Measurements from ENCODE around the gene EVI5L. TPM values are rescaled to one million over a fixed set of nuclear protein-coding genes. Genes with fewer than 3 reads are reported as not detected.

EVI5L gene
- total and polyA plus RNA-seq, 2 donors (not counting 3 experiments of a cell fraction or from before 2014, with no cell fraction given) = 11.9 to 13.5 TPM

GRCh38 chr19:7860714-7861618 is 30.9 kb downstream of the EVI5L start:
- BruUV-seq (replicated peaks) = no TSS peak
- H3K79me2 ChIP-seq (ENCODE audit: control insufficient read depth, insufficient read depth, low read length) = no peaks in the 10 kb centered on the region
- H4K20me1 ChIP-seq (replicated peaks; ENCODE audit: control insufficient read depth, extremely low read depth, insufficient read depth, low read length) = no peaks in the 10 kb centered on the region

More at GRCh38 chr19:7860714-7861618, 30.9 kb downstream of the EVI5L start:
- no peaks in the 10 kb centered on the region for H3K4me1 ChIP-seq (ENCODE audit: control insufficient read depth, extremely low read depth, insufficient read depth, low read length)
- FAIRE-seq (no peak), DNase-seq (ENCODE audit: low read depth, low spot score) (no peak)
- no peak for TF ChIP-seq POLR2A (IDR thresholded peaks at IDR 0.05; ENCODE audit: low read depth, low read length)
- TF ChIP-seq FOS (IDR thresholded peaks at IDR 0.05; ENCODE audit: borderline replicate concordance, insufficient read depth, low read length) = no peak
- no peak for TF ChIP-seq POLR2AphosphoS5 (IDR thresholded peaks at IDR 0.05; ENCODE audit: insufficient read depth, low read depth, low read length)
- no peak for TF ChIP-seq JUN (IDR thresholded peaks at IDR 0.05; ENCODE audit: borderline replicate concordance, insufficient read depth, insufficient read length, low read depth)
- no peak for TF ChIP-seq MYC (IDR thresholded peaks at IDR 0.05; ENCODE audit: low read depth, low read length)
- TF ChIP-seq GATA2 (IDR thresholded peaks at IDR 0.05; ENCODE audit: insufficient read depth, insufficient read length, low read depth, low read length) = no peak
- TF ChIP-seq EZH2 (IDR thresholded peaks at IDR 0.05; ENCODE audit: borderline replicate concordance, low read depth, low read length, severe bottlenecking) = no peak
- TF ChIP-seq MAX (IDR thresholded peaks at IDR 0.05; ENCODE audit: insufficient read depth, insufficient read length) = no peak
- TF ChIP-seq CTCF (IDR thresholded peaks at IDR 0.05; ENCODE audit: extremely low read depth in 1 of 2, insufficient read depth in 1 of 2, low read depth in 1 of 2, low read length in 2 of 2) = no peak
- no peaks in the 10 kb centered on the region for H3K9me3 ChIP-seq (replicated peaks; ENCODE audit: control insufficient read depth, insufficient read depth, low read length)
- no peak overlapping the region for H3K27ac ChIP-seq (ENCODE audit: insufficient read depth, low read depth, low read length)
- intact Hi-C loops (cut with micrococcal nuclease) (no loop called here), dilution Hi-C loops (cut with MboI; ENCODE audit: extremely low pct_ligation_motif_present, low sequenced_read_pairs) (no loop called here)
- CTCF ChIA-PET = interaction anchor here (0.5 to 2.8 kb wide), 7 partner anchors 8 to 293 kb away, joined by 3 to 14 read pairs (median 5); no protein-coding TSS in a partner anchor
- H3K4me2 ChIP-seq (ENCODE audit: insufficient read depth, low read length) = no peak overlapping the region
- H3K9me1 ChIP-seq (replicated peaks; ENCODE audit: control insufficient read depth, extremely low read depth, insufficient read depth, low read length) = no peaks in the 10 kb centered on the region
- H3K9ac ChIP-seq (replicated peaks; ENCODE audit: extremely low read depth, insufficient read depth, low read length) = no peak overlapping the region
- POLR2A ChIA-PET = interaction anchor here (0.5 kb wide), 1 partner anchor 48 kb away, joined by 3 read pairs; no protein-coding TSS in a partner anchor
- no peaks in the 10 kb centered on the region for H3K36me3 ChIP-seq (ENCODE audit: control insufficient read depth in 2 of 2, extremely low read depth in 1 of 2, insufficient read depth in 2 of 2, low read length in 2 of 2)
- H3K4me3 ChIP-seq (replicated peaks in 1 of 3; ENCODE audit: insufficient read depth in 1 of 3, low read depth in 1 of 3, low read length in 3 of 3) = no peak overlapping the region
- H2AFZ ChIP-seq (ENCODE audit: low read depth, low read length) = no peak overlapping the region
- peaks cover 9 to 19% of the 10 kb centered on the region in 2 experiments for H3K27me3 ChIP-seq (ENCODE audit: control insufficient read depth in 2 of 2, insufficient read depth in 2 of 2, low read length in 2 of 2)

Measured in endothelial cell of umbilical vein (primary cell).